Measurements from ENCODE around the gene HTR4. TPM values are rescaled to one million over a fixed set of nuclear protein-coding genes. Genes with fewer than 3 reads are reported as not detected.
A peak's percentile ranks its signal among the peaks of the same experiment; 100 is the strongest.
"Not testable (repeated sequence)": the region's sequence is repeated elsewhere in the genome, so short reads cannot be mapped to it uniquely, and the experiment has no call there.

HTR4 gene
- total RNA-seq, 1 experiment from 2014 or later, result not detected

GRCh38 chr5:148539851-148540250, 114.5 kb downstream of the HTR4 start:
- intact Hi-C loops (cut with micrococcal nuclease; ENCODE audit: unreplicated experiment), result no loop called here
- Histone ChIP-seq H3K4me1 (ENCODE audit: insufficient read depth, low read length, poor library complexity, severe bottlenecking) (no peaks in the 10 kb centered on the region), H3K4me3 (ENCODE audit: low read depth, low read length, poor library complexity, severe bottlenecking) (no peak overlapping the region), H3K27ac (ENCODE audit: low read depth, low read length, poor library complexity, severe bottlenecking) (no peak overlapping the region), H3K27me3 (replicated peaks; ENCODE audit: insufficient read depth, low read depth, low read length, poor library complexity) (peaks cover 60% of the 10 kb centered on the region), H3K36me3 (ENCODE audit: insufficient read depth, low read length, poor library complexity, severe bottlenecking) (no peaks in the 10 kb centered on the region), H3K9me3 (ENCODE audit: low read depth, low read length, poor library complexity, severe bottlenecking) (peaks cover 12% of the 10 kb centered on the region)
- ChIA-PET POLR2A (ENCODE audit: low non-redundant PET) (no interaction called here), CTCF (no interaction called here)
- TF ChIP-seq, protein P1, sequence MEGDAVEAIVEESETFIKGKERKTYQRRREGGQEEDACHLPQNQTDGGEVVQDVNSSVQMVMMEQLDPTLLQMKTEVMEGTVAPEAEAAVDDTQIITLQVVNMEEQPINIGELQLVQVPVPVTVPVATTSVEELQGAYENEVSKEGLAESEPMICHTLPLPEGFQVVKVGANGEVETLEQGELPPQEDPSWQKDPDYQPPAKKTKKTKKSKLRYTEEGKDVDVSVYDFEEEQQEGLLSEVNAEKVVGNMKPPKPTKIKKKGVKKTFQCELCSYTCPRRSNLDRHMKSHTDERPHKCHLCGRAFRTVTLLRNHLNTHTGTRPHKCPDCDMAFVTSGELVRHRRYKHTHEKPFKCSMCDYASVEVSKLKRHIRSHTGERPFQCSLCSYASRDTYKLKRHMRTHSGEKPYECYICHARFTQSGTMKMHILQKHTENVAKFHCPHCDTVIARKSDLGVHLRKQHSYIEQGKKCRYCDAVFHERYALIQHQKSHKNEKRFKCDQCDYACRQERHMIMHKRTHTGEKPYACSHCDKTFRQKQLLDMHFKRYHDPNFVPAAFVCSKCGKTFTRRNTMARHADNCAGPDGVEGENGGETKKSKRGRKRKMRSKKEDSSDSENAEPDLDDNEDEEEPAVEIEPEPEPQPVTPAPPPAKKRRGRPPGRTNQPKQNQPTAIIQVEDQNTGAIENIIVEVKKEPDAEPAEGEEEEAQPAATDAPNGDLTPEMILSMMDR (conservative IDR thresholded peaks at IDR 0.05; ENCODE audit: low read depth, low read length), result no peak
- TF ChIP-seq EZH2 (IDR thresholded peaks at IDR 0.05; ENCODE audit: borderline replicate concordance, low read depth, low read length, poor library complexity, severe bottlenecking), result no peak
- BruUV-seq (replicated peaks), result no TSS peak
- DNase-seq (ENCODE audit: low spot score), result no peak

DNA sequence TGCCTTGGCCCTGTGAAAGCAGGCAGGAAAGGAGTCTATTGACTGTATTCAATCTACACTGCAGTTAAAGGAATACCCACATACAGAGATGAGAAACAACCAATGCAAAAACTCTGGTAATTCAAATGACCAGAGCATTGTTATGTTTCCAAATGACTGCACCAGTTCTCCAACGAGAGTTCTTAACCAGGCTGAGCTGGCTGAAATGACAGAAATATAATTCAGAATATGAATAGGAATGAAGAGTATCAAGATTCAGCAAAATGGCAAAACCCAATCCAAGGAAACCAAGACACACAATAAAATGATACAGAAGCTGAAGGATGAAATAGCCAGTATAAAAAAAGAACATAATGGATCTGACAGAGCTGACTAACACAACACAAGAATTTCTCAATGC, 119.1 kb downstream of the HTR4 start:
- Histone ChIP-seq H3K36me3 (ENCODE audit: insufficient read depth, low read length, poor library complexity, severe bottlenecking) (no peaks in the 10 kb centered on the region), H3K27ac (ENCODE audit: low read depth, low read length, poor library complexity, severe bottlenecking) (no peak overlapping the region), H3K27me3 (replicated peaks; ENCODE audit: insufficient read depth, low read depth, low read length, poor library complexity) (peaks cover 18% of the 10 kb centered on the region), H3K9me3 (ENCODE audit: low read depth, low read length, poor library complexity, severe bottlenecking) (peaks cover 22% of the 10 kb centered on the region), H3K4me1 (ENCODE audit: insufficient read depth, low read length, poor library complexity, severe bottlenecking) (peaks cover 11% of the 10 kb centered on the region), H3K4me3 (ENCODE audit: low read depth, low read length, poor library complexity, severe bottlenecking) (no peak overlapping the region)
- DNase-seq (ENCODE audit: low spot score), result no peak
- intact Hi-C loops (cut with micrococcal nuclease; ENCODE audit: unreplicated experiment), result no loop called here
- ChIA-PET POLR2A (ENCODE audit: low non-redundant PET) (no interaction called here), CTCF (no interaction called here)
- BruUV-seq (replicated peaks), result no TSS peak
- no peak for TF ChIP-seq EZH2 (IDR thresholded peaks at IDR 0.05; ENCODE audit: borderline replicate concordance, low read depth, low read length, poor library complexity, severe bottlenecking)
- TF ChIP-seq, protein P1 (conservative IDR thresholded peaks at IDR 0.05; ENCODE audit: low read depth, low read length), result no peak

GRCh38 chr5:148532969-148533670, 121.2 kb downstream of the HTR4 start:
- intact Hi-C loops (cut with micrococcal nuclease; ENCODE audit: unreplicated experiment), result no loop called here
- DNase-seq (ENCODE audit: low spot score), result peak; percentile 93
- ChIA-PET POLR2A (ENCODE audit: low non-redundant PET) (no interaction called here), CTCF (interaction anchor here (0.6 kb wide), 1 partner anchor 485 kb away, joined by 3 read pairs; no protein-coding TSS in a partner anchor)
- peaks cover 27% of the 10 kb centered on the region for H3K9me3 ChIP-seq (ENCODE audit: low read depth, low read length, poor library complexity, severe bottlenecking)
- peaks cover 11% of the 10 kb centered on the region for H3K4me1 ChIP-seq (ENCODE audit: insufficient read depth, low read length, poor library complexity, severe bottlenecking)
- H3K27me3 ChIP-seq (replicated peaks; ENCODE audit: insufficient read depth, low read depth, low read length, poor library complexity), result peaks cover 19% of the 10 kb centered on the region
- no peaks in the 10 kb centered on the region for H3K36me3 ChIP-seq (ENCODE audit: insufficient read depth, low read length, poor library complexity, severe bottlenecking)
- no TSS peak for BruUV-seq (replicated peaks)
- no peak for TF ChIP-seq EZH2 (IDR thresholded peaks at IDR 0.05; ENCODE audit: borderline replicate concordance, low read depth, low read length, poor library complexity, severe bottlenecking)
- TF ChIP-seq, protein P1 (conservative IDR thresholded peaks at IDR 0.05; ENCODE audit: low read depth, low read length), result no peak
- H3K4me3 ChIP-seq (ENCODE audit: low read depth, low read length, poor library complexity, severe bottlenecking), result no peak overlapping the region
- H3K27ac ChIP-seq (ENCODE audit: low read depth, low read length, poor library complexity, severe bottlenecking), result peak overlapping the region; percentile 28

DNA sequence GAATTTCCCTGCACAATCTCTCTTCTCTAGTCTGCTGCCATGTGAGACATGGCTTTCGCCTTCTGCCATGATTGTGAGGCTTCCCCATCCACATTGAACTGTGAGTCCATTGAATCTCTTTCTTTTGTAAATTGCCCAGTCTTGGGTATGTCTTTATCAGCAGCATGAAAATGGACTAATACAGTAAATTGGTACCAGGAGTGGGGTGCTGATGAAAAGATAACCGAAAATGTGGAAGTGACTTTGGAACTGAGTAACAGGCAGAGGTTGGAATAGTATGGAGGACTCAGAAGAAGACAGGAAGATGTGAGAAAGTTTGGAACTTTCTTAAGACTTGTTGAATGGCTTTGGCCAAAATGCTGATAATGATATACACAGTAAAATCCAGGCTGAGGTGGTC, 124.9 kb downstream of the HTR4 start:
- DNase-seq (ENCODE audit: low spot score); H3K36me3 ChIP-seq (ENCODE audit: insufficient read depth, low read length, poor library complexity, severe bottlenecking); H3K27ac ChIP-seq (ENCODE audit: low read depth, low read length, poor library complexity, severe bottlenecking); H3K4me3 ChIP-seq (ENCODE audit: low read depth, low read length, poor library complexity, severe bottlenecking); intact Hi-C loops (cut with micrococcal nuclease; ENCODE audit: unreplicated experiment); POLR2A ChIA-PET (ENCODE audit: low non-redundant PET); CTCF ChIA-PET; BruUV-seq (replicated peaks): not testable (repeated sequence)
- H3K9me3 ChIP-seq (ENCODE audit: low read depth, low read length, poor library complexity, severe bottlenecking), result peaks cover 19% of the 10 kb centered on the region
- peaks cover 27% of the 10 kb centered on the region for H3K27me3 ChIP-seq (replicated peaks; ENCODE audit: insufficient read depth, low read depth, low read length, poor library complexity)
- peaks cover 11% of the 10 kb centered on the region for H3K4me1 ChIP-seq (ENCODE audit: insufficient read depth, low read length, poor library complexity, severe bottlenecking)
